ES-I3 (cell line): Measurements from ENCODE around the gene RALGAPA1.
"Not testable (repeated sequence)": the region's sequence is repeated elsewhere in the genome, so short reads cannot be mapped to it uniquely, and the experiment has no call there.

Source experiments
- H3K36me3 ChIP-seq: 2 replicates; pipeline ENCODE4 v1.6.1; 2013; ENCODE audit warnings: mild to moderate bottlenecking, low read length, control low read depth, moderate library complexity; ENCODE audit not compliant: insufficient read depth
- H3K4me1 ChIP-seq: 2 replicates; pipeline ENCODE4 v1.6.1; 2013; ENCODE audit warnings: mild to moderate bottlenecking, control low read depth, low read length; ENCODE audit not compliant: insufficient read depth
- H3K9ac ChIP-seq: 2 replicates; pipeline ENCODE4 v1.6.1; 2013; ENCODE audit warnings: low read depth, mild to moderate bottlenecking, low read length, moderate library complexity
- H3K9me3 ChIP-seq: 2 replicates; pipeline ENCODE4 v1.6.1; 2013; ENCODE audit warnings: mild to moderate bottlenecking, low read length, moderate library complexity; ENCODE audit not compliant: control insufficient read depth, insufficient read depth

RALGAPA1 gene

GRCh38 chr14:35760143-35760542, 49.0 kb downstream of the RALGAPA1 start:
- no peak overlapping the region for H3K9ac ChIP-seq
- H3K9me3 ChIP-seq, result no peaks in the 10 kb centered on the region
- H3K36me3 ChIP-seq, result no peaks in the 10 kb centered on the region
- 0 out of 2 replicates have a peak, but pooled peaks cover 4% of the 10 kb centered on the region for H3K4me1 ChIP-seq

GRCh38 chr14:35758523-35759129, 50.5 kb downstream of the RALGAPA1 start:
- H3K9ac ChIP-seq, result no peak overlapping the region
- no peaks in the 10 kb centered on the region for H3K36me3 ChIP-seq
- H3K9me3 ChIP-seq, result no peaks in the 10 kb centered on the region
- H3K4me1 ChIP-seq, result 0 out of 2 replicates have a peak, but pooled peaks cover 4% of the 10 kb centered on the region

GRCh38 chr14:35754671-35755070, 54.4 kb downstream of the RALGAPA1 start:
- Histone ChIP-seq H3K36me3 (no peaks in the 10 kb centered on the region), H3K9me3 (no peaks in the 10 kb centered on the region), H3K9ac (no peak overlapping the region), H3K4me1 (no peaks in the 10 kb centered on the region)

- Histone ChIP-seq H3K4me1 (no peaks in the 10 kb centered on the region), H3K36me3 (no peaks in the 10 kb centered on the region), H3K9ac (no peak overlapping the region), H3K9me3 (no peaks in the 10 kb centered on the region)
Measured at GRCh38 chr14:35752380-35752779, 56.7 kb downstream of the RALGAPA1 start.

- no peaks in the 10 kb centered on the region for H3K4me1 ChIP-seq
- H3K9ac ChIP-seq, result no peak overlapping the region
- H3K36me3 ChIP-seq, result no peaks in the 10 kb centered on the region
- no peaks in the 10 kb centered on the region for H3K9me3 ChIP-seq
Measured at GRCh38 chr14:35750202-35750904, 58.7 kb downstream of the RALGAPA1 start.

- Histone ChIP-seq H3K36me3 (no peaks in the 10 kb centered on the region), H3K9me3 (no peaks in the 10 kb centered on the region)
Measured at GRCh38 chr14:35747379-35747778, 61.7 kb downstream of the RALGAPA1 start.

GRCh38 chr14:35742442-35742841, 66.7 kb downstream of the RALGAPA1 start:
- Histone ChIP-seq H3K36me3 (no peaks in the 10 kb centered on the region; the same call in 1 of the 2 replicates), H3K9ac (no peak overlapping the region), H3K4me1 (no peaks in the 10 kb centered on the region), H3K9me3 (no peaks in the 10 kb centered on the region)

More at GRCh38 chr14:35747379-35747778, 61.7 kb downstream of the RALGAPA1 start:
- no peaks in the 10 kb centered on the region for H3K4me1 ChIP-seq
- H3K9ac ChIP-seq, result no peak overlapping the region

GRCh38 chr14:35742032-35742371, 67.1 kb downstream of the RALGAPA1 start:
- H3K4me1 ChIP-seq, result no peaks in the 10 kb centered on the region
- H3K9me3 ChIP-seq, result no peaks in the 10 kb centered on the region
- no peaks in the 10 kb centered on the region; the same call in 1 of the 2 replicates for H3K36me3 ChIP-seq
- H3K9ac ChIP-seq, result no peak overlapping the region

GRCh38 chr14:35741345-35742031, 67.6 kb downstream of the RALGAPA1 start:
- no peak overlapping the region for H3K9ac ChIP-seq
- no peaks in the 10 kb centered on the region for H3K4me1 ChIP-seq
- H3K9me3 ChIP-seq, result no peaks in the 10 kb centered on the region
- no peaks in the 10 kb centered on the region; the same call in 1 of the 2 replicates for H3K36me3 ChIP-seq

GRCh38 chr14:35740215-35740614, 68.9 kb downstream of the RALGAPA1 start:
- no peaks in the 10 kb centered on the region for H3K9me3 ChIP-seq
- H3K36me3 ChIP-seq, result no peaks in the 10 kb centered on the region; the same call in 1 of the 2 replicates
- no peak overlapping the region for H3K9ac ChIP-seq
- no peaks in the 10 kb centered on the region for H3K4me1 ChIP-seq

GRCh38 chr14:35735163-35735562, 73.9 kb downstream of the RALGAPA1 start:
- not testable (repeated sequence) for H3K4me1 ChIP-seq, H3K9me3 ChIP-seq, H3K9ac ChIP-seq, H3K36me3 ChIP-seq

GRCh38 chr14:35733510-35733909, 75.6 kb downstream of the RALGAPA1 start:
- not testable (repeated sequence) for H3K9ac ChIP-seq, H3K4me1 ChIP-seq, H3K9me3 ChIP-seq, H3K36me3 ChIP-seq

- H3K9ac ChIP-seq, result no peak overlapping the region
- no peaks in the 10 kb centered on the region for H3K4me1 ChIP-seq
- no peaks in the 10 kb centered on the region for H3K9me3 ChIP-seq
- H3K36me3 ChIP-seq, result no peaks in the 10 kb centered on the region; the same call in 1 of the 2 replicates
Measured at GRCh38 chr14:35730871-35731270, 78.2 kb downstream of the RALGAPA1 start.

GRCh38 chr14:35727764-35728163, 81.3 kb downstream of the RALGAPA1 start:
- H3K9ac ChIP-seq, result no peak overlapping the region
- no peaks in the 10 kb centered on the region for H3K36me3 ChIP-seq
- no peaks in the 10 kb centered on the region for H3K4me1 ChIP-seq
- no peaks in the 10 kb centered on the region for H3K9me3 ChIP-seq

GRCh38 chr14:35725930-35726329, 83.2 kb downstream of the RALGAPA1 start:
- H3K9ac ChIP-seq, result no peak overlapping the region
- H3K4me1 ChIP-seq, result no peaks in the 10 kb centered on the region
- no peaks in the 10 kb centered on the region for H3K36me3 ChIP-seq
- no peaks in the 10 kb centered on the region for H3K9me3 ChIP-seq
